SK-MEL-5 (cell line): Measurements from ENCODE around the gene CBX8. TPM values are rescaled to one million over a fixed set of nuclear protein-coding genes. Genes with fewer than 3 reads are reported as not detected.

Experiments used
- DNase-seq: peaks from one replicate; pipeline ENCODE4 v3.0.0-alpha.2; 2016; ENCODE audit warnings: low read depth, low spot score
- in situ Hi-C: cut with HindIII; loops from 2 replicates; pipeline ENCODE4 v1.10.0; 2016; ENCODE audit warnings: low sequenced_read_pairs, high pct_unique_total_duplicates, low pct_unique_long_range_greater_than_20kb
- total RNA-seq: library from RNA; depleted of rRNA; stranded (reverse); fragments of >200 nt; shearing (Covaris generic); gene quantifications from 2 replicates; pipeline ENCODE4 v1.2.3, GENCODE V29; 2014

CBX8 gene
- total RNA-seq, 1 experiment from 2014 or later, result 34.4 TPM

GRCh38 chr17:79789943-79790804 is 6.7 kb downstream of the CBX8 start:
- DNase-seq, result peak; percentile 60
- in situ Hi-C loops, result loop anchor here (25.0 kb wide), 1 partner anchor 197 kb away; no protein-coding TSS in a partner anchor

- in situ Hi-C loops, result loop anchor here (25.0 kb wide), 1 partner anchor 198 kb away; no protein-coding TSS in a partner anchor
- DNase-seq, result no peak
Observed at GRCh38 chr17:79788989-79789942, 7.6 kb downstream of the CBX8 start.

- DNase-seq, result no peak
- in situ Hi-C loops, result loop anchor here (25.0 kb wide), 1 partner anchor 199 kb away; no protein-coding TSS in a partner anchor
Observed at GRCh38 chr17:79788455-79788854, 8.4 kb downstream of the CBX8 start.

- DNase-seq, result no peak
- in situ Hi-C loops, result loop anchor here (25.0 kb wide), 1 partner anchor 200 kb away; no protein-coding TSS in a partner anchor
Observed at GRCh38 chr17:79786930-79787643, 9.8 kb downstream of the CBX8 start.

GRCh38 chr17:79785900-79786810 is 10.7 kb downstream of the CBX8 start:
- in situ Hi-C loops, result loop anchor here (25.0 kb wide), 1 partner anchor 201 kb away; no protein-coding TSS in a partner anchor
- no peak for DNase-seq

- in situ Hi-C loops, result loop anchor here (25.0 kb wide), 1 partner anchor 202 kb away; no protein-coding TSS in a partner anchor
- no peak for DNase-seq
Observed at GRCh38 chr17:79785017-79785899, 11.6 kb downstream of the CBX8 start.

GRCh38 chr17:79784353-79785016 is 12.4 kb downstream of the CBX8 start:
- DNase-seq, result no peak
- in situ Hi-C loops, result loop anchor here (25.0 kb wide), 1 partner anchor 203 kb away; no protein-coding TSS in a partner anchor

GRCh38 chr17:79783891-79784290 is 13.0 kb downstream of the CBX8 start:
- in situ Hi-C loops, result loop anchor here (25.0 kb wide), 1 partner anchor 203 kb away; no protein-coding TSS in a partner anchor
- DNase-seq, result no peak

GRCh38 chr17:79781736-79782575 is 14.9 kb downstream of the CBX8 start:
- no peak for DNase-seq
- in situ Hi-C loops, result loop anchor here (25.0 kb wide), 1 partner anchor 205 kb away; no protein-coding TSS in a partner anchor

- no peak for DNase-seq
- in situ Hi-C loops, result loop anchor here (25.0 kb wide), 1 partner anchor 206 kb away; no protein-coding TSS in a partner anchor
Observed at GRCh38 chr17:79781012-79781650, 15.7 kb downstream of the CBX8 start.

- in situ Hi-C loops, result loop anchor here (25.0 kb wide), 1 partner anchor 207 kb away; no protein-coding TSS in a partner anchor
- no peak for DNase-seq
Observed at GRCh38 chr17:79779661-79780365, 17.1 kb downstream of the CBX8 start.

- in situ Hi-C loops, result loop anchor here (25.0 kb wide), 1 partner anchor 208 kb away; no protein-coding TSS in a partner anchor
Observed at GRCh38 chr17:79779084-79779529, 17.8 kb downstream of the CBX8 start.

More at GRCh38 chr17:79779084-79779529, 17.8 kb downstream of the CBX8 start:
- DNase-seq, result no peak
